ENCODE data around the gene S1PR1. TPM values are rescaled to one million over a fixed set of nuclear protein-coding genes. Genes with fewer than 3 reads are reported as not detected.

Gene S1PR1
- total RNA-seq, 1 donor from 2014 or later = 18.3 TPM

DNA sequence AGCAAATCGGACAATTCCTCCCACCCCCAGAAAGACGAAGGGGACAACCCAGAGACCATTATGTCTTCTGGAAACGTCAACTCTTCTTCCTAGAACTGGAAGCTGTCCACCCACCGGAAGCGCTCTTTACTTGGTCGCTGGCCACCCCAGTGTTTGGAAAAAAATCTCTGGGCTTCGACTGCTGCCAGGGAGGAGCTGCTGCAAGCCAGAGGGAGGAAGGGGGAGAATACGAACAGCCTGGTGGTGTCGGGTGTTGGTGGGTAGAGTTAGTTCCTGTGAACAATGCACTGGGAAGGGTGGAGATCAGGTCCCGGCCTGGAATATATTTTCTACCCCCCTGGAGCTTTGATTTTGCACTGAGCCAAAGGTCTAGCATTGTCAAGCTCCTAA, 3.2 kb downstream of the S1PR1 start:
- Mint-ChIP-seq H3K4me3 (no peak overlapping the region), H3K27me3 (peaks cover 46% of the 10 kb centered on the region)
- no peak for DNase-seq (ENCODE audit: extremely low spot score, unreplicated experiment)

GRCh38 chr1:101241485-101242225, 4.8 kb downstream of the S1PR1 start:
- Mint-ChIP-seq H3K9me3 (no peaks in the 10 kb centered on the region), H3K4me3 (no peak overlapping the region), H3K27ac (no peak overlapping the region), H3K4me1 (ENCODE audit: unreplicated experiment) (peaks cover 14% of the 10 kb centered on the region), H3K36me3 (peaks cover 4% of the 10 kb centered on the region), H3K27me3 (peaks cover 40% of the 10 kb centered on the region)
- no peak for TF ChIP-seq CTCF (conservative IDR thresholded peaks at IDR 0.05)
- no peak for DNase-seq (ENCODE audit: extremely low spot score, unreplicated experiment)

More for the DNA sequence above, 3.2 kb downstream of the S1PR1 start:
- Mint-ChIP-seq H3K4me1 (ENCODE audit: unreplicated experiment) (peaks cover 20% of the 10 kb centered on the region), H3K27ac (no peak overlapping the region), H3K36me3 (peaks cover 4% of the 10 kb centered on the region), H3K9me3 (no peaks in the 10 kb centered on the region)
- no peak for TF ChIP-seq CTCF (conservative IDR thresholded peaks at IDR 0.05)

DNA sequence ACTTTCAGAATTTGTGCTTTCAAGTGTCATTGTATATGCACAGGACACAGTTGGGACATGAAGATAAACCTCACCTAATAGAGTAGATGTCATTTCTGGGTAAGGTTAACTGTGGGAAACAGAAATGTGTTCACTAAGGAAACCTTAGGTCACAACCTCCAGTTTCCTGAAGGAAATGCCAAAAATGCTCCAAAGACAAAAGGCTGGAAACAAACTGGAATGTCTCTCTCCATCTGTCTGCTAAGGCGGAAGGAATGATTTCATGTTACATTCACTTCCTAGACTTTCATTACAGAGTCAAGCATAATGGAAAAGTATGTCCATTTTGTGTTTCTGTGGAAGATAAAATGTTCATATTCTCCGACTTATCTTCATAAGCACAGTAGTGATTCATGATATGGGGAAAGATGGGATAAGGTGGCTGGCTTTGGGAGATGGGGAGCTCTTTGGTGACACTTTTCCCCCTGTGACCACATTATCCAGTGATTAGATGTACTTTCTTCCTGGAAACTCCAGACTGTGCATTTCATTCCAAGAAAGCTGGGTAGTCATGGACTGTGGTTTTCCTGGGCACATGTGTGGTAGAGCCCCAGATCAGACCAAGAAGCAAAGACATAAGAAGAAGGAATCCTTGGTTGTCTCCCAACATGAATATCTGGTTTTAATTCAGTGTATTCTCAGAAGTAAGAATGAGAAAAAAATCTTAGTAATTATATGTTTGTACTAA, 5.7 kb downstream of the S1PR1 start:
- Mint-ChIP-seq H3K4me1 (ENCODE audit: unreplicated experiment) (peaks cover 6% of the 10 kb centered on the region), H3K36me3 (peaks cover 4% of the 10 kb centered on the region), H3K9me3 (no peaks in the 10 kb centered on the region), H3K4me3 (no peak overlapping the region), H3K27me3 (peaks cover 35% of the 10 kb centered on the region), H3K27ac (no peak overlapping the region)
- DNase-seq (ENCODE audit: extremely low spot score, unreplicated experiment) = no peak
- no peak for TF ChIP-seq CTCF (conservative IDR thresholded peaks at IDR 0.05)

DNA sequence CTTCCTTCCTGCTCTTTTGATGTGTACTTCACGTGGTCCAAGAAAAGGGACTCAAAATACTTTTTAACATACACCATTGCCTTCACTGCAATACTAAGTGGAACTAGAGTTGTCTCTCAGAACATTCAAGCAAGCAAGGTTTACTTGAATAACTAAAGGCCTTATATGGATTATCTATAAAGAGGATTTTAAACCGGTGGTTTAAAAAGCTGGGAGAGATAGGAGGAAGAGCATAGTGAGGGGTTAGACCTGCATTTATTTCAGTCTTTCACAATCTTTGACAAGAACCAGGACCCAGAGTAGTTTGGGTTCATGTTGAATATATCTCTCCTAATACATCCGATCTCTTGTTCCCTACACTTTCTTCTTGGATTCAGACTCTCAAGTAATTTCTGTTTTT, 6.9 kb downstream of the S1PR1 start:
- peaks cover 1% of the 10 kb centered on the region for H3K4me1 Mint-ChIP-seq (ENCODE audit: unreplicated experiment)
- H3K9me3 Mint-ChIP-seq = no peaks in the 10 kb centered on the region
- no peak overlapping the region for H3K4me3 Mint-ChIP-seq
- no peak for TF ChIP-seq CTCF (conservative IDR thresholded peaks at IDR 0.05)
- DNase-seq (ENCODE audit: extremely low spot score, unreplicated experiment) = no peak
- H3K36me3 Mint-ChIP-seq = peaks cover 4% of the 10 kb centered on the region
- peaks cover 29% of the 10 kb centered on the region for H3K27me3 Mint-ChIP-seq
- H3K27ac Mint-ChIP-seq = no peak overlapping the region

GRCh38 chr1:101244842-101245241, 8.0 kb downstream of the S1PR1 start:
- Mint-ChIP-seq H3K27ac (no peak overlapping the region), H3K36me3 (peaks cover 4% of the 10 kb centered on the region), H3K27me3 (peaks cover 23% of the 10 kb centered on the region), H3K9me3 (no peaks in the 10 kb centered on the region), H3K4me3 (no peak overlapping the region), H3K4me1 (ENCODE audit: unreplicated experiment) (no peaks in the 10 kb centered on the region)
- no peak for TF ChIP-seq CTCF (conservative IDR thresholded peaks at IDR 0.05)
- no peak for DNase-seq (ENCODE audit: extremely low spot score, unreplicated experiment)

Data from type B pancreatic cell (in vitro differentiated cells).